IMR-90 (cell line): ENCODE measurements around the gene ZMIZ1. TPM values are rescaled to one million over a fixed set of nuclear protein-coding genes. Genes with fewer than 3 reads are reported as not detected.

Experiments
- ATAC-seq: fragments of 200-7000 bp; cut with Tn5 transposase; 2 replicates; pipeline ENCODE4 v1.9.1; 2020; ENCODE audit warnings: low read depth, mild to moderate bottlenecking, moderate library complexity
- BruUV-seq: library from RNA; stranded (reverse); fragments of 400-500 nt; replicated peaks from 2 replicates; lab custom pipeline; 2021; lab: Mats Ljungman, UMichigan
- CTCF ChIA-PET: fragments of 300-600 bp; formaldehyde crosslinking; extraction: SDS; loops from one replicate; lab custom pipeline; 2021; ENCODE audit warnings: antibody characterized with exemption; lab: Yijun Ruan, JAX
- POLR2A ChIA-PET: fragments of 300-600 bp; sonication (Branson Sonifier 250); formaldehyde crosslinking; loops from one replicate; lab custom pipeline; 2022; ENCODE audit warnings: antibody characterized with exemption; ENCODE audit not compliant: unreplicated experiment; lab: Charles Lee
- DNase-seq: peaks from one replicate; pipeline ENCODE4 v3.0.0; 2013
- H2AFZ ChIP-seq: replicated peaks from 2 replicates; pipeline ENCODE3; 2013; ENCODE audit warnings: low read length, mild to moderate bottlenecking; ENCODE audit not compliant: poor library complexity
- H2AK5ac ChIP-seq: 2 replicates; pipeline ENCODE4 v1.6.1; 2013; ENCODE audit warnings: low read depth, low read length, inconsistent platforms
- H2AK9ac ChIP-seq: replicated peaks from 2 replicates; pipeline ENCODE3; 2013; ENCODE audit warnings: mild to moderate bottlenecking, low read depth, low read length, moderate library complexity; ENCODE audit not compliant: poor library complexity
- H2BK120ac ChIP-seq: 2 replicates; pipeline ENCODE4 v1.6.1; 2013; ENCODE audit warnings: low read depth, low read length, inconsistent platforms
- H2BK15ac ChIP-seq: 3 replicates; pipeline ENCODE4 v1.6.1; 2013; ENCODE audit warnings: low read depth, low read length, inconsistent platforms
- H2BK20ac ChIP-seq: 2 replicates; pipeline ENCODE4 v1.6.1; 2013; ENCODE audit warnings: low read depth, mild to moderate bottlenecking, inconsistent platforms, low read length, moderate library complexity
- H2BK5ac ChIP-seq: 2 replicates; pipeline ENCODE4 v1.6.1; 2013; ENCODE audit warnings: mild to moderate bottlenecking, low read depth, low read length, inconsistent platforms; ENCODE audit not compliant: poor library complexity, severe bottlenecking
- H3K14ac ChIP-seq: replicated peaks from 2 replicates; pipeline ENCODE4 v1.6.1; 2013; ENCODE audit warnings: low read depth, low read length, inconsistent platforms
- H3K18ac ChIP-seq: 2 replicates; pipeline ENCODE4 v1.6.1; 2013; ENCODE audit warnings: low read depth, low read length, control low read depth
- H3K23ac ChIP-seq: 2 replicates; pipeline ENCODE4 v1.6.1; 2013; ENCODE audit warnings: low read depth, low read length, inconsistent platforms
- H3K27ac ChIP-seq: 2 replicates; pipeline ENCODE4 v1.5.1; 2013; ENCODE audit warnings: mild to moderate bottlenecking, control low read depth, low read length; ENCODE audit not compliant: insufficient read depth
- H3K27me3 ChIP-seq: 2 replicates; pipeline ENCODE4 v1.6.1; 2013; ENCODE audit warnings: low read length; ENCODE audit not compliant: control insufficient read depth, insufficient read depth
- H3K36me3 ChIP-seq: 2 replicates; pipeline ENCODE4 v1.6.1; 2013; ENCODE audit warnings: low read length, mixed read lengths; ENCODE audit not compliant: control insufficient read depth, insufficient read depth
- H3K4ac ChIP-seq: 2 replicates; pipeline ENCODE4 v1.6.1; 2013; ENCODE audit warnings: low read depth, low read length, inconsistent platforms
- H3K4me1 ChIP-seq: 2 replicates; pipeline ENCODE4 v1.6.1; 2013; ENCODE audit warnings: low read length, mixed read lengths; ENCODE audit not compliant: control insufficient read depth, insufficient read depth
- H3K4me2 ChIP-seq: 2 replicates; pipeline ENCODE4 v1.6.1; 2013; ENCODE audit warnings: low read depth, mild to moderate bottlenecking, control low read depth, low read length, moderate library complexity
- H3K4me3 ChIP-seq: 2 replicates; pipeline ENCODE4 v1.5.1; 2013; ENCODE audit warnings: low read depth, mild to moderate bottlenecking, control low read depth, low read length, moderate library complexity; ENCODE audit not compliant: insufficient read depth
- H3K56ac ChIP-seq: 2 replicates; pipeline ENCODE4 v1.6.1; 2013; ENCODE audit warnings: low read length, inconsistent platforms; ENCODE audit not compliant: insufficient read depth; ENCODE audit errors: extremely low read depth
- H3K79me1 ChIP-seq, 2 experiments: 2 replicates each; pipeline ENCODE4 v1.6.1; 2013; ENCODE audit warnings: low read length in 2 of 2, inconsistent platforms in 1 of 2, low read depth in 1 of 2
- H3K9ac ChIP-seq: 2 replicates; pipeline ENCODE4 v1.6.1; 2013; ENCODE audit warnings: low read depth, low read length, control low read depth
- H3K9me1 ChIP-seq: 2 replicates; pipeline ENCODE4 v1.6.1; 2013; ENCODE audit warnings: low read length, inconsistent platforms; ENCODE audit not compliant: insufficient read depth
- H3K9me3 ChIP-seq: 2 replicates; pipeline ENCODE4 v1.6.1; 2013; ENCODE audit warnings: low read length; ENCODE audit not compliant: control insufficient read depth, insufficient read depth
- H4K20me1 ChIP-seq: 2 replicates; pipeline ENCODE4 v1.6.1; 2013; ENCODE audit warnings: low read length, inconsistent platforms; ENCODE audit not compliant: insufficient read depth
- H4K5ac ChIP-seq: 2 replicates; pipeline ENCODE4 v1.6.1; 2013; ENCODE audit warnings: mild to moderate bottlenecking, low read depth, low read length, control low read depth
- H4K8ac ChIP-seq, 2 experiments: 2 replicates each; pipeline ENCODE4 v1.6.1; 2013; ENCODE audit warnings: low read depth in 2 of 2, low read length in 2 of 2, control low read depth in 1 of 2, inconsistent platforms in 1 of 2
- H4K91ac ChIP-seq: 2 replicates; pipeline ENCODE4 v1.6.1; 2013; ENCODE audit warnings: low read depth, low read length, inconsistent platforms; ENCODE audit not compliant: insufficient read depth
- CEBPB ChIP-seq: IDR thresholded peaks from 2 replicates; pipeline ENCODE4 v1.6.1; 2012; ENCODE audit warnings: low read depth, low read length, improper control_type of control experiment
- ELK1 ChIP-seq: fragments of 150-350 bp; IDR thresholded peaks from 2 replicates; pipeline ENCODE4 v1.6.1; 2016; ENCODE audit warnings: low read depth, mild to moderate bottlenecking, low read length, moderate library complexity, borderline replicate concordance
- MAZ ChIP-seq: IDR thresholded peaks from 2 replicates; pipeline ENCODE4 v1.6.1; 2012; ENCODE audit warnings: low read depth, mild to moderate bottlenecking, low read length, improper control_type of control experiment, moderate library complexity, borderline replicate concordance
- MXI1 ChIP-seq: IDR thresholded peaks from 2 replicates; pipeline ENCODE4 v1.6.1; 2012; ENCODE audit warnings: low read depth, mild to moderate bottlenecking, low read length, moderate library complexity, borderline replicate concordance
- POLR2A ChIP-seq: IDR thresholded peaks from 2 replicates; pipeline ENCODE4 v1.6.1; 2012; ENCODE audit warnings: mild to moderate bottlenecking, low read depth, low read length
- RCOR1 ChIP-seq: IDR thresholded peaks from 2 replicates; pipeline ENCODE4 v1.6.1; 2012; ENCODE audit warnings: mild to moderate bottlenecking, low read length, improper control_type of control experiment; ENCODE audit not compliant: insufficient replicate concordance
- SMC3 ChIP-seq: fragments of 150-350 bp; IDR thresholded peaks from 2 replicates; pipeline ENCODE4 v1.6.1; 2016; ENCODE audit warnings: low read depth, mild to moderate bottlenecking, antibody characterized with exemption, low read length, moderate library complexity
- WGBS, 2 experiments: methylation state at CpG; one replicate each; pipeline versions ENCODE4 v1.1.5 to v1.1.7; 2013; ENCODE audit warnings: missing lambda C conversion rate in 2 of 2; ENCODE audit not compliant: insufficient read length in 1 of 2; ENCODE audit errors: extremely low coverage in 2 of 2; 5-methylcytosine and 5-hydroxymethylcytosine counted together
- dilution Hi-C: fragments of 300-500 bp; cut with HindIII; formaldehyde crosslinking; loops from one replicate; pipeline ENCODE4 v1.14.3; 2018; ENCODE audit warnings: low sequenced_read_pairs; ENCODE audit not compliant: unreplicated experiment
- in situ Hi-C: fragments of 300-500 bp; cut with MboI; formaldehyde crosslinking; loops from 3 replicates; pipeline ENCODE4 v1.14.3; 2019; ENCODE audit warnings: low sequenced_read_pairs, inconsistent platforms, mixed read lengths
- intact Hi-C: fragments of 100-400 bp; cut with micrococcal nuclease; formaldehyde crosslinking; loops from 2 replicates; pipeline ENCODE4 v1.10.0; 2022
- polyA plus RNA-seq, 3 experiments: library from polyadenylated mRNA; depleted of rRNA; stranded (reverse); fragments of >200 nt; gene quantifications; 2 replicates each; pipeline ENCODE4 v1.2.3, GENCODE V29; 2012; ENCODE audit warnings: low replicate concordance in 1 of 3
- total RNA-seq: library from RNA; depleted of rRNA; stranded (reverse); fragments of >200 nt; gene quantifications from 2 replicates; pipeline ENCODE4 v1.2.3, GENCODE V29; 2012
- TF ChIP-seq, protein P1 (sequence below): fragments of 150-350 bp; IDR thresholded peaks from 2 replicates; pipeline ENCODE4 v1.6.1; 2017; ENCODE audit warnings: mild to moderate bottlenecking, antibody characterized with exemption, low read length, low read depth

ZMIZ1 gene
- total and polyA plus RNA-seq, 2 of the 4 experiments (the other 2 are of a cell fraction) = 6.6 to 48.7 TPM

- no peak overlapping the region for H3K56ac ChIP-seq
- H3K18ac ChIP-seq = no peak overlapping the region
- no peaks in the 10 kb centered on the region for H3K9me1 ChIP-seq
- no peak overlapping the region for H2BK5ac ChIP-seq
- ChIA-PET POLR2A (no interaction called here), CTCF (no interaction called here)
- H3K9ac ChIP-seq = no peak overlapping the region
- H4K91ac ChIP-seq = no peak overlapping the region
- H3K14ac ChIP-seq = no peak overlapping the region
- no peak overlapping the region for H3K4ac ChIP-seq
- TF ChIP-seq CEBPB (no peak), MXI1 (no peak), ELK1 (no peak), SMC3 (no peak), RCOR1 (no peak), MAZ (no peak), POLR2A (no peak)
- TF ChIP-seq, protein P1, sequence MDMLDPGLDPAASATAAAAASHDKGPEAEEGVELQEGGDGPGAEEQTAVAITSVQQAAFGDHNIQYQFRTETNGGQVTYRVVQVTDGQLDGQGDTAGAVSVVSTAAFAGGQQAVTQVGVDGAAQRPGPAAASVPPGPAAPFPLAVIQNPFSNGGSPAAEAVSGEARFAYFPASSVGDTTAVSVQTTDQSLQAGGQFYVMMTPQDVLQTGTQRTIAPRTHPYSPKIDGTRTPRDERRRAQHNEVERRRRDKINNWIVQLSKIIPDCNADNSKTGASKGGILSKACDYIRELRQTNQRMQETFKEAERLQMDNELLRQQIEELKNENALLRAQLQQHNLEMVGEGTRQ = no peak
- no peak overlapping the region for H3K23ac ChIP-seq
- intact Hi-C loops (no loop called here), dilution Hi-C loops (no loop called here), in situ Hi-C loops (no loop called here)
- peaks cover 93% of the 10 kb centered on the region for H3K36me3 ChIP-seq
- H3K79me1 ChIP-seq = peaks cover 31 to 62% of the 10 kb centered on the region in 2 experiments
- no peak for ATAC-seq
- 98% methylated on average over 9 of the region's 14 CpGs; no CpG with 5 or more reads in 1 of the 2 experiments for WGBS, 2 experiments
- no TSS peak for BruUV-seq
- H4K20me1 ChIP-seq = peaks cover 8% of the 10 kb centered on the region
- H3K4me1 ChIP-seq = no peaks in the 10 kb centered on the region
- no peak overlapping the region for H3K4me2 ChIP-seq
- H2AK5ac ChIP-seq = no peak overlapping the region
- H2BK120ac ChIP-seq = no peak overlapping the region
- H2BK20ac ChIP-seq = no peak overlapping the region
- no peak overlapping the region for H3K27ac ChIP-seq
- H4K8ac ChIP-seq = no peak overlapping the region
- H2AFZ ChIP-seq = no peak overlapping the region
- H3K27me3 ChIP-seq = no peaks in the 10 kb centered on the region
- H3K4me3 ChIP-seq = no peak overlapping the region
- no peak for DNase-seq
- no peaks in the 10 kb centered on the region for H3K9me3 ChIP-seq
- H4K5ac ChIP-seq = no peak overlapping the region
- H2AK9ac ChIP-seq = peak overlapping the region; percentile 24
- H2BK15ac ChIP-seq = no peak overlapping the region
These were observed 240.4 kb downstream of the ZMIZ1 start for GRCh38 chr10:79308969-79309665.
